Measurements from ENCODE around the gene SNAPC2. TPM values are rescaled to one million over a fixed set of nuclear protein-coding genes. Genes with fewer than 3 reads are reported as not detected.
A peak's percentile ranks its signal among the peaks of the same experiment; 100 is the strongest.

The SNAPC2 gene
- total RNA-seq, 2 experiments from 2014 or later = 20.4 to 24.1 TPM

DNA sequence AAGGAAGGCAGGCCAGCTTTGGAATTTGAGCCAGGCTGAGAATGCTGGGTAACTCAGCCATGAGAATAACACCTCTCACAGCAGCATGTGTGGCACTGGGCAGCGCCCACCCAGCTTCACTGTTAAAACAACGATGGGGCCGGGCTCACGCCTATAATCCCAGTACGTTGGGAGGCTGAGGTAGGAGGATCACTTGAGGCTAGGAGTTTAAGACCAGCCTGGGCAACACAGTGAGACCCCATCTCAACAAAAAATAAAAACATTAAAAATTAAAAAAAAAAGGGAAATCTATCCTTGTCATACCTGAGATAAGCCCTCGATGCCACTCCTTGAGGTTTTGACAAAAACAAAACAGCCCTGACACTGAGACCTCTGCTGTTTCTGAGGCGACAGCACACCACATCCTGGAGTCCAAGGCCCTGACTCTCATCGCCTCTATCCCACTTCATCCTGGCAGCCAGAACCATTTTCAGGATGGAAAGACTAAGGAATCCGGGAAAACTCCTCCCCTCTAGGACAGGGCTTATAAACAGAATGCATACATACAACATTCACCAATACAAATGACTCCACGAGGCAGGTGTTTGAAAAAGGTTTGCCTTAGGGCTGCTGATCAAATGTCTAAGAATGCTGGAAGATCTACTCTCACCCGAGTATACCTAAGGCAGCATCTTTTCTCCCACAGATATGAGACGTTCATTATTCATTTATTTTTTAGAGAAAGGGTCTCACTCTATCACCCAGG lies 46.0 kb downstream of the SNAPC2 start:
- Mint-ChIP-seq H3K4me1 (peaks cover 1% of the 10 kb centered on the region), H3K27ac (no peak overlapping the region), H3K36me3 (ENCODE audit: low read depth) (peaks cover 27% of the 10 kb centered on the region), H3K27me3 (no peaks in the 10 kb centered on the region), H3K9me3 (no peaks in the 10 kb centered on the region), H3K4me3 (no peak overlapping the region)
- CTCF ChIA-PET = interaction anchor here (1.0 kb wide), 1 partner anchor 23 kb away, joined by 3 read pairs; the partner anchor contains the start of gene TIMM44
- no peak for DNase-seq
- POLR2A ChIA-PET = no interaction called here

DNA sequence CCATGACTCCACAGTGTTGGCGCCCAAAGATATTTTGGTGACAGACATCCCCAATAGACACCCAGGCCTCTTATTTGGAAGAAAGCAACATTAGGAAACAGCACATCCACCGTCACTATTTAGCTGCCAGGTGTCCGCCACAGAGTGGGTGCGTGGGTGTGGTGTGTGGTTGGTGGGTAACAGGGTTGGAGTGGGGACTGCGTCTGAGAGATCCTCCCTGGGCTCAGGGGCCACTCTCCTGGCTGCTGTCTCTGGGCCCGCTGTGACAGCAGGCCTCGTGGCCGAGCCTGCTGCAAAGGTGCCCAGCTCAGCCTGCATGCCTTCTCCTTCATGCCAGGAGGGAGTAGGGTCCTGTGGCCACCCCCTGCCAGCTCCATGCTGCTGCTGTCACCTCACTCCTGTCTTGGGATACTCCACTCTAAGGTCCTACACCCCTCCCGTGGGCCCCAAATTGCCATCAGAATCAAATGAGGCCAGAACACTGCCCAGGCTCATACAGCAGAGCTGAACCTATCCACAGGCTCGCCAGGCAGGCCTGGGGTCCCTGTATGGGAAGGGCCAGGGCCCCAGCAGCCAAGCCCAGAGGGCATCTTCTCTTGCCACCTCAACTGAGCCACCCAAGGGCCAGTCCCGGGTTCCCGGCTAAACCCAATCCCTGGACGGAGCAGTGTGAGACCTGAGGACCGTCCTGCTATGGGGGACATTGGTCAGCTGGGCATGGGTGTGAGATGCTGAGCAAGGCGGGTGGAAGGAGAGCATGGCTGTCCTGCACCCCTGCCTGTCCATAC lies 48.1 kb downstream of the SNAPC2 start:
- Mint-ChIP-seq H3K27me3 (no peaks in the 10 kb centered on the region), H3K4me3 (no peak overlapping the region), H3K36me3 (ENCODE audit: low read depth) (peaks cover 19% of the 10 kb centered on the region), H3K4me1 (peaks cover 1% of the 10 kb centered on the region), H3K27ac (no peak overlapping the region), H3K9me3 (no peaks in the 10 kb centered on the region)
- DNase-seq = no peak
- POLR2A ChIA-PET = no interaction called here
- CTCF ChIA-PET = interaction anchor here (0.6 to 4.4 kb wide), 3 partner anchors 24 to 146 kb away, joined by 3 to 23 read pairs (median 4); partner anchors contain the start of gene TIMM44

DNA sequence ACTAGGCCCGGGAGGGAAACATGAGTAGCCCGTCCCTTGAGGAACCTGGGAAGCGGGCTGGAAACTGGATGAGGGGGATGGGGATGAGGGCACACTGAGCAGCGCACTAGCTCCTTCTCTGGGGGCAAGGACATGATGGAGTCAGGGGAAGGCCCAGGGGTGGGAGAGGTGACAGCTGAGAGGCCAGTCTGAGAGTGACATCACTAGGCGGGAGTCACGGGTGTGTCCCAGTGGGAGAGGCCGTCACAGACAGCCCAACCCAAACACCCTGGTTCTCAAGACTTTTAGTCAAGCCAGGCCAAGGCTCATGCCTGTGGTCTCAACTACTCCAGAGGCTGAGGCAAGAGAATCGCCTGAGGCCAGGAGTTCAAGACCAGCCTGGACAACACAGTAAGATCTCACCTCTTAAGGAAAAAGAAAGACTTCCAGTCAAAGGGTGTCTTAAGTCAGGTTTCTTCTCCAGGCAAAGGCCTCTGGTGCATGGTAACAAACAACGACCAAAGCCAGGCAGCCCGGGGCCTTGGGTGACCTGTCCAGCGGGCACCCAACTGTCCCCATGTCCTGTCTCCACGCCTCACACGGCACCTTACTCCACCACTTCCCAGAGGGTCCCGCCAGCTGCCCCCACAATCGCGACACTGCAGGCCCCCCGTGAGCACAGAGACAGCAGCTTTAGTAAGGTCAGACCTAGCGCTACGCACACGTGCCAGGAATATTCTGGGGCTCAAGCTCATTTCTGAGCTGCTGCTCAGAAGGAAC lies 48.8 kb downstream of the SNAPC2 start:
- POLR2A ChIA-PET = no interaction called here
- no peaks in the 10 kb centered on the region for H3K27me3 Mint-ChIP-seq
- peaks cover 21% of the 10 kb centered on the region for H3K36me3 Mint-ChIP-seq (ENCODE audit: low read depth)
- CTCF ChIA-PET = interaction anchor here (0.6 to 4.4 kb wide), 4 partner anchors 25 to 145 kb away, joined by 3 to 25 read pairs (median 14); partner anchors contain the start of gene TIMM44
- H3K4me3 Mint-ChIP-seq = no peak overlapping the region
- H3K9me3 Mint-ChIP-seq = no peaks in the 10 kb centered on the region
- peaks cover 1% of the 10 kb centered on the region for H3K4me1 Mint-ChIP-seq
- no peak for DNase-seq
- H3K27ac Mint-ChIP-seq = no peak overlapping the region

DNA sequence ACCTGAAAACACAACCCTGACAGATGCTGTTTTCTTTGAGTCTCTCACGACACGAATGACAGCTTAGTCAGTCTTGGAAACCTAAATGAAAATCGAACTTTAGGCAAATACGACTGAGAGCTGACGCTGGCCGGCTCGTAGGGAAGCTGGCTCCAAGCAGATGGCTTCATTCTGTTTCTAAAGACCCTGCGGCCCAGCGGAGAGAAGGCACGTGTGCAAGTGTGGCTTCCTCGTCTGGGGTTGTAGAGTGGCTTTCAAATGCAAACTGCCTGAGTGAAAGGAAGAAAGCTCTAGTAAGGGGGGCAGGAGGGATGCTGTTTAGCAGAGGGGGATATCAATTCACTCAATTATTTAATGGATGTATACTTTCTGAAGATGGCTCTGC lies 49.4 kb downstream of the SNAPC2 start:
- Mint-ChIP-seq H3K36me3 (ENCODE audit: low read depth) (peaks cover 27% of the 10 kb centered on the region), H3K4me1 (peaks cover 1% of the 10 kb centered on the region), H3K27ac (no peak overlapping the region), H3K4me3 (no peak overlapping the region), H3K9me3 (no peaks in the 10 kb centered on the region), H3K27me3 (no peaks in the 10 kb centered on the region)
- ChIA-PET CTCF (interaction anchor here (3.4 to 4.4 kb wide), 2 partner anchors 25 to 33 kb away, joined by 23 to 25 read pairs; partner anchors contain the start of gene TIMM44), POLR2A (no interaction called here)
- no peak for DNase-seq

DNA sequence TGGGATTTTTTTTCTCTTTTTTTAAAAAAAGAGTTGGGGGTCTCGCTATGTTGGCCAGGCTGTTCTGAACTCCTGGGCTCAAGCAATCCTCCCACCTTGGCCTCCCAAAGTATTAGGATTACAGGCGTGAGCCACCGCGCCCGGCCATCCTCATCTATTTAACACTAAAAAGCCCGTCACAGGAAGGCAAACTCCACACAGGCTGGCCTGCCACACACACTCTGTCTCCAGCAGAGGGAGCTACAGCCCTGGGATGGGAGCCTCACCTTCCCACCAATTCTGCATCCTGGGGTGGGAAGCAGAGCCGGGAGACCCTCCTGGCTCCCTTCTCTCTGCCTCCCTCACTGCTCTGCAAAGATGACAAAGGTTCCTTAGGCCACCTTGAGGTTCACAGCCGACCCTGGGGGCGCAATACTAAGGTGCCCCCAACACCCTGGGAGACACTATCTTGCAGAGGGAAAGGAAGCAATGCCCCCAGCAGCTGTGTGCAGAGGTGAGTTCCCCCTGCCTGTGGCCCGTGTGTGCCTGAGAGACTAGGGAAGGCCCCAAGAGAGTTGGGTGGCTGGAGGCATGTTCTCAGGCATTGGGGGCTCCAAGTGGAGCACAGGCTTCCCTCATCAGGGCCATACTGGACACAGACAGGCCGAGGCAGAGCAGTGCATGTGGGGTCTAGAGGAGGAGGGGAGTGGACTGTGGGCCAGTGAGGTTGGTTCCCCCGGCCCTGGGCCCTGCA lies 50.7 kb downstream of the SNAPC2 start:
- Mint-ChIP-seq H3K9me3 (no peaks in the 10 kb centered on the region), H3K36me3 (ENCODE audit: low read depth) (peaks cover 33% of the 10 kb centered on the region), H3K27ac (no peak overlapping the region), H3K4me1 (peaks cover 1% of the 10 kb centered on the region), H3K4me3 (no peak overlapping the region), H3K27me3 (no peaks in the 10 kb centered on the region)
- POLR2A ChIA-PET = no interaction called here
- DNase-seq = peak; percentile 28
- CTCF ChIA-PET = interaction anchor here (1.1 to 4.4 kb wide), 3 partner anchors 18 to 31 kb away, joined by 3 to 25 read pairs (median 23); partner anchors contain the start of gene TIMM44

DNA sequence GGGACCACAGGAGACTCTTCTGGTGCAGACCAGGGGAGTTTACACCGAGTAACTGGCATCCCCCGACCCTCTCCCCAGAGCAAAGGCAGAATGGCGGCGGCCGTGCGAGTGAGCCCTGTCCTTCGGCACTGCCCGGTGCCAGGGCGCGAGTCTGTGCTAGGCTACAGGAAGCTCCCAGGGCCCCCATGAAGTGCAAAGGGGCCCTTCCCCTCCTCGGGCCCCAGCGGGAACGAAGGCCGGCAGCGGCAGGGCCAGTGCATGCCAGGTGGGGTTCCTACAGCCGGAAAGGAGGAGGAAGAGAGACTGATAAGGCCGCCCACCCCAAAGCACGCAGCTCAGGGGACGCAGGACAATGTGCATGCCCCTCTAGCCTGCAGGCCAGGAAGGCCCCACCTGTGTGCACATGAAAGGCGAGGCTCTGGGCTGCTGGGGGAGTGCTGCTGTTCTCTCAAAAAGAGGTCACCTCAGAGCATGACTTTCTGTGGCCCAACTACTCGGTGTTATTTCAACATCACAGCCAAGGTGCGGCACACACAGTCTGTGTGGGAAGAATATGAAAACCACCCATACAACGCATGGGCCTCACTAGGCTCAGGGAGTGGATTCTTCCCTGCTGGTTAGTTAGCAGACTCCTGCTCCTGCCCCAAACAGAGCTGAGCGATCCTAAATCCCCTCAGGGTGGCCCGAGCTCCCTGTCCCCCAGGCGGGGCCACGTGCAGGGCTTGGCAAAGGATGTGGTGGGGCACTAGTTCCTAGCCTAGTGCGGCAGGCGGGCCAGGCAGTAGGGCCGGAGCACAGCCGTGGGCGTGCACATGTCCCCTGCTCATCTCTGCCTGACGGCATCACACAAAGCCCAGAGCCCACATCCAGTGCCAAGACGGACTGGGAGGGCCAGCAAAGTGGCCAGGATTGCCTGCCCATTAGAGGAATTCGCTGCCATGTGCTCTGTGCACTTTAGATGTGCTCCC lies 51.7 kb downstream of the SNAPC2 start:
- Mint-ChIP-seq H3K4me1 (no peaks in the 10 kb centered on the region), H3K27ac (no peak overlapping the region), H3K9me3 (no peaks in the 10 kb centered on the region), H3K4me3 (no peak overlapping the region), H3K36me3 (ENCODE audit: low read depth) (peaks cover 28% of the 10 kb centered on the region), H3K27me3 (no peaks in the 10 kb centered on the region)
- POLR2A ChIA-PET = no interaction called here
- CTCF ChIA-PET = interaction anchor here (1.1 to 4.4 kb wide), 3 partner anchors 17 to 31 kb away, joined by 3 to 25 read pairs (median 23); partner anchors contain the start of gene TIMM44
- no peak for DNase-seq

Other genes starting within 250 kb of the SNAPC2 start
- not detected for gene MCEMP1, start 243.2 kb upstream of the SNAPC2 start, total RNA-seq
- gene TRAPPC5, start 239.5 kb upstream of the SNAPC2 start, total RNA-seq = 10 to 100 TPM; 92.5 to 94.7 TPM
- gene FCER2, start 218.2 kb upstream of the SNAPC2 start, total RNA-seq = under 1 TPM; 0.60 to 0.95 TPM
- gene CLEC4G, start 188.2 kb upstream of the SNAPC2 start, total RNA-seq = not detected
- gene CD209, start 172.8 kb upstream of the SNAPC2 start, total RNA-seq = not detected
- gene CLEC4M, start 157.1 kb upstream of the SNAPC2 start, total RNA-seq = not detected
- gene EVI5L, start 90.1 kb upstream of the SNAPC2 start, total RNA-seq = 1 to 10 TPM; 7.0 to 7.7 TPM
- gene PRR36, start 45.9 kb upstream of the SNAPC2 start, total RNA-seq = under 1 TPM; 0.05 to 0.13 TPM
- not detected for gene LRRC8E, start 31.8 kb upstream of the SNAPC2 start, total RNA-seq
- gene MAP2K7, start 16.5 kb upstream of the SNAPC2 start, total RNA-seq = 10 to 100 TPM; 42.6 to 42.9 TPM
- 1 to 10 TPM; 4.2 to 4.6 TPM for gene TGFBR3L, start 5.5 kb upstream of the SNAPC2 start, total RNA-seq
- not detected for gene CTXN1, start 5.8 kb downstream of the SNAPC2 start, total RNA-seq
- 10 to 100 TPM; 48.4 to 50.9 TPM for gene TIMM44, start 23.3 kb downstream of the SNAPC2 start, total RNA-seq
- 100 to 1,000 TPM in 1 of 2 experiments, 10 to 100 TPM in 1; 93.6 to 102 TPM for gene ELAVL1, start 85.3 kb downstream of the SNAPC2 start, total RNA-seq
- gene CCL25, start 132.4 kb downstream of the SNAPC2 start, total RNA-seq = not detected
- not detected for gene FBN3, start 229.3 kb downstream of the SNAPC2 start, total RNA-seq

Measured in activated CD4-positive, alpha-beta memory T cell treated with anti-CD3 and anti-CD28 coated beads, Interleukin-2, amount 10 ng/mL, durations not matched to agents 7 days and 5 days (primary cell).